Liver (tissue), 3 donors: Measurements from ENCODE around the gene GM2A.

ENCODE experiments used
- CTCF ChIP-seq: fragments of 150-350 bp; IDR thresholded peaks from 2 replicates; pipeline ENCODE4 v1.5.1; 2017; ENCODE audit warnings: improper control_type of control experiment, low read depth, low read length; ENCODE audit not compliant: missing input control
- MAX ChIP-seq: IDR thresholded peaks from 2 replicates; pipeline ENCODE4 v1.6.1; 2016; ENCODE audit warnings: antibody characterized with exemption
- REST ChIP-seq: IDR thresholded peaks from 2 replicates; pipeline ENCODE4 v1.6.1; 2016; ENCODE audit warnings: antibody characterized with exemption, mild to moderate bottlenecking
- SP1 ChIP-seq: IDR thresholded peaks from 2 replicates; pipeline ENCODE4 v1.6.1; 2018; ENCODE audit warnings: antibody characterized with exemption, mild to moderate bottlenecking
- ZBTB33 ChIP-seq: IDR thresholded peaks from 2 replicates; pipeline ENCODE4 v1.6.1; 2016; ENCODE audit warnings: antibody characterized with exemption
- donor health status: healthy.
- donor health status: healthy.

- no peak for TF ChIP-seq SP1
- no peak for TF ChIP-seq ZBTB33
- TF ChIP-seq CTCF: no peak
- TF ChIP-seq REST: no peak
- no peak for TF ChIP-seq MAX
These were observed 22.8 kb upstream of the GM2A start for GRCh38 chr5:151230048-151230680.
